Measurements from ENCODE around the gene HVCN1.

GRCh38 chr12:110658878-110659277 lies 30.0 kb downstream of the HVCN1 start:
- TF ChIP-seq FOXA1 (IDR thresholded peaks at IDR 0.05) = no peak
- no peak for TF ChIP-seq PKNOX1 (IDR thresholded peaks at IDR 0.05)
- TF ChIP-seq FOXM1 (IDR thresholded peaks at IDR 0.05; ENCODE audit: borderline replicate concordance) = no peak
